Hepatocyte (in vitro differentiated cells): ENCODE results near the gene HOXC11.

Source experiments
- CTCF ChIP-seq: fragments of 200-600 bp; sonication (generic); IDR thresholded peaks from 2 replicates; pipeline ENCODE4 v1.5.1; 2016; ENCODE audit warnings: antibody characterized with exemption, mild to moderate bottlenecking; ENCODE audit not compliant: poor library complexity
- EZH2phosphoT487 ChIP-seq: fragments of 200-600 bp; sonication (generic); IDR thresholded peaks from one replicate; pipeline ENCODE4 v1.6.1; 2018; ENCODE audit warnings: antibody characterized with exemption, mild to moderate bottlenecking, low read depth, moderate library complexity; ENCODE audit not compliant: unreplicated experiment, severe bottlenecking

DNA sequence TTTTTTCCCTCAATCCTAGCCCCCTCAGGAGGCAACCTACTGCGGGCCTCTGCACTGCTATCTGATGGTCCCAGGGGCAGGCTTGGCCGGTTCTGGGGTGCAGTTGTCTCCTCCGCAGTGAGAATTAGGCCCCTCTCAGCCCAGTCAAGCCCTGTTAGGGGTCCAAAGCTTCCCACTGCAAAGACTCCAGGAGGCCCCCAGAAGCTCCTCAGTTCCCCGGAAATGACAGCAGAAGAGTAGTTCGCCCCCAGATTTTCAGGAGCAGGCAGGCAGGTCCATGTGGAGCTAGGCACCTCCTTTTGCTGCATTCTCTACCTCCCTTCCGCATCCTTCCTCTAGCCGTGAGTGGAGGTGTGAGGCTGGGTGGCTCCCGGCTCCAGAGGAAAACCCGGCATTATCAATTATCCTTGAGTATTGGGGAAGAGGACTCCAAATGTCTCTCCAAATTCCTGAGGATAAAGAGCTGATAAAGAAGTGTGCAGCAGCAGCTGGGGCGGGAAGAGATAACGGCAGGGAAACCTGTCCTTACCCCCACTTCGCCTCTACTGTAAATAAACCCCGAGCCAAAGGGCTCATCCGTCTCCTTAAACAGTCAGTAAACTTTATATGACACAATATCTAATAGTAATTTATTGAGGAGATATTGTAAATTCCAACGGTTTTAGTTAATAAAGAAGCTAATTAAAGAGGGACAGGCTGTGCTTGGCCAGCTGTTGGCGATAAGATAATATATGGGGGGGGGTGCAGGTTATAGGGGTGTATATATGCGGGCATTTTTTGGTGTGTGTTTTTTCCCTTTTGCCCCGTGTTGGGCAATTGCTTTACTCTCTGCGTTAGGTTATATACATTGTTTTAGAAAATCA is 18.9 kb upstream of the HOXC11 start:
- TF ChIP-seq CTCF (no peak), EZH2phosphoT487 (peak; percentile 58)
